Lung (tissue), 13 donors: ENCODE data around the gene CORO6. TPM values are rescaled to one million over a fixed set of nuclear protein-coding genes. Genes with fewer than 3 reads are reported as not detected.
A peak's percentile ranks its signal among the peaks of the same experiment; 100 is the strongest.

ENCODE experiments used
- ATAC-seq: fragments of 200-7000 bp; cut with Tn5 transposase; one replicate; pipeline ENCODE4 v1.9.1; 2020; ENCODE audit warnings: moderate number of reproducible peaks; ENCODE audit not compliant: insufficient read depth, low FRiP score
- DNase-seq, 3 donors: peaks; one replicate each; pipeline ENCODE4 v3.0.0-alpha.2; 2013 to 2017
- H3K27ac ChIP-seq, 2 donors: one replicate each; pipeline ENCODE4 v1.5.1; 2013; ENCODE audit warnings: mild to moderate bottlenecking in 2 of 2, moderate library complexity in 2 of 2, control low read depth in 1 of 2, inconsistent platforms in 1 of 2, low read depth in 1 of 2, low read length in 1 of 2
- H3K27me3 ChIP-seq, 3 donors: one replicate each; pipeline ENCODE4 v1.5.1; 2013; ENCODE audit warnings: low read length in 2 of 3; ENCODE audit not compliant: control insufficient read depth in 3 of 3, insufficient read depth in 3 of 3
- H3K36me3 ChIP-seq, 4 donors: one replicate each; pipeline ENCODE4 v1.5.1; 2013; ENCODE audit warnings: low read length in 4 of 4, mild to moderate bottlenecking in 1 of 4, moderate library complexity in 1 of 4; ENCODE audit not compliant: control insufficient read depth in 4 of 4, insufficient read depth in 4 of 4
- H3K4me1 ChIP-seq, 5 donors: one replicate each; pipeline ENCODE4 v1.5.1; 2013; ENCODE audit warnings: low read length in 5 of 5, mild to moderate bottlenecking in 2 of 5, moderate library complexity in 1 of 5; ENCODE audit not compliant: control insufficient read depth in 5 of 5, insufficient read depth in 5 of 5
- H3K4me3 ChIP-seq: one replicate; pipeline ENCODE4 v1.5.1; 2013; ENCODE audit warnings: mild to moderate bottlenecking, control low read depth, moderate library complexity
- H3K9ac ChIP-seq, 2 donors: one replicate each; pipeline ENCODE4 v1.5.1; 2013; ENCODE audit warnings: low read length in 2 of 2, control low read depth in 1 of 2; ENCODE audit not compliant: insufficient read depth in 1 of 2
- H3K9me3 ChIP-seq, 4 donors: one replicate each; pipeline ENCODE4 v1.5.1; 2013; ENCODE audit warnings: low read length in 3 of 4, mild to moderate bottlenecking in 1 of 4, moderate library complexity in 1 of 4; ENCODE audit not compliant: control insufficient read depth in 4 of 4, insufficient read depth in 3 of 4
- WGBS, 2 donors: extraction: QIAGEN DNeasy Blood & Tissue Kit; methylation state at CpG; one replicate each; pipeline ENCODE4 v1.1.7; 2013; 5-methylcytosine and 5-hydroxymethylcytosine counted together
- polyA plus RNA-seq, 2 donors: library from polyadenylated mRNA; stranded (reverse); fragments of 200-250 nt; gene quantifications; one replicate each; pipeline ENCODE4 v1.2.1, GENCODE V29; 2013
- small RNA-seq: library from RNA; depleted of rRNA; stranded (forward); fragments of <200 nt; gene quantifications from one replicate; pipeline ENCODE3, GENCODE V24; 2014; ENCODE audit warnings: low replicate concordance
- total RNA-seq, 2 donors: library from RNA; depleted of rRNA in 1 of 2; stranded (reverse); fragments of >200 nt in 1 of 2; gene quantifications; one replicate each; pipeline ENCODE4 v1.2.1, GENCODE V29; 2014 to 2021
- TF ChIP-seq, protein P1 (sequence below): IDR thresholded peaks from 2 replicates; pipeline ENCODE4 v1.5.1; 2012; ENCODE audit warnings: mild to moderate bottlenecking; ENCODE audit errors: control extremely low read depth, extremely low read depth
- donor health status: control.
- donor health status: control.
- donor health status: Bipolar disorder and iron deficiency.
- donor health status: healthy.
- donor health status: DM: yes; HTN: yes; CAD: no.

Gene CORO6
- total and polyA plus RNA-seq, 4 donors = 1.7 to 14.4 (median 5.9) TPM

DNA sequence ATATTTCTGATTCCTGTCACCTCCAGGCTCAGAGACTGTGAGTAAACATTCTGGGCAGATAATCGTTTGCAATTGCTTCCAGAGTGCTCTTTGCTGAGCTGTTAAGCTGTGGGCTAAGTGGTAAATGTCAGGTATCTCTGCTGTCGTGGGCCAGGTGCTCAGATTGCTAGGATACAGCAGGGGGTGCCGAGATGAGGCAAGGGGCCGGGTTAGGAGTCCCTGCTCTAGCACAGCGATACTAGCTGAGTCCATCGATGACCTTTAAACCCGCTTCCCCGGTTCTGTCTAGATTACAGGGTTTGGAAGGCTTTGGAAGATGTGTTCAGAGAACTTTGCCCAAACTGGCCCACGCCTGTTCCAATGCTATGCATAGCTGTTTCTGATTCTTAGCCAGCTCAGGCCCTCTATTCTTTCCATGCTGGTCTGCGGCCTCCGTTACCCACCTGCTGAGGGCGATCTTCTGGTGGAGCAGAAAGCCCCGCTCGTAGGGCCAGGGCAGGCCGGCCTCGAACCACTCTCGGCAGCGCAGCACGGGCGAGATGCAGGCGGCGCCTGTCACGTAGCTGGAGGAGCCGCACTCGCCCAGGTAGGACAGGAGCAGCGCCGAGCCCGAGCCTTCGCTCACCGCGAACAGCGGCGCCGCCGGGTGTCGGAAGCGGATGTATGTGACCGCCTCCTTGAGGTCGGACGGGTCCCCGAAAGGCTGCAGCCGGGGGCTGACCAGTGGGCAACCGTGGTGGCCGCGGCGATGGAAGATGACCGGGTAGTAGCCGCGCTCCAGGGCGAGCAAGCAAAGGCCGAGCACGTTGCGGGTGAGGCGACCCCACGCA is 56.9 kb downstream of the CORO6 start:
- H3K9ac ChIP-seq = no peak overlapping the region
- WGBS, 2 donors = 16 to 19% methylated on average over 55 of the region's 55 CpGs
- peak in 1 of 3 donors; percentile 31 for DNase-seq
- peaks cover 0 to 10% (median 6%) of the 10 kb centered on the region in 3 donors for H3K27me3 ChIP-seq
- H3K36me3 ChIP-seq = peaks cover 0 to 2% (median 0%) of the 10 kb centered on the region in 4 donors
- peak overlapping the region; percentile 61 for H3K4me3 ChIP-seq
- no peak for ATAC-seq
- peaks cover 0 to 43% (median 17%) of the 10 kb centered on the region in 5 donors for H3K4me1 ChIP-seq
- TF ChIP-seq, protein P1, sequence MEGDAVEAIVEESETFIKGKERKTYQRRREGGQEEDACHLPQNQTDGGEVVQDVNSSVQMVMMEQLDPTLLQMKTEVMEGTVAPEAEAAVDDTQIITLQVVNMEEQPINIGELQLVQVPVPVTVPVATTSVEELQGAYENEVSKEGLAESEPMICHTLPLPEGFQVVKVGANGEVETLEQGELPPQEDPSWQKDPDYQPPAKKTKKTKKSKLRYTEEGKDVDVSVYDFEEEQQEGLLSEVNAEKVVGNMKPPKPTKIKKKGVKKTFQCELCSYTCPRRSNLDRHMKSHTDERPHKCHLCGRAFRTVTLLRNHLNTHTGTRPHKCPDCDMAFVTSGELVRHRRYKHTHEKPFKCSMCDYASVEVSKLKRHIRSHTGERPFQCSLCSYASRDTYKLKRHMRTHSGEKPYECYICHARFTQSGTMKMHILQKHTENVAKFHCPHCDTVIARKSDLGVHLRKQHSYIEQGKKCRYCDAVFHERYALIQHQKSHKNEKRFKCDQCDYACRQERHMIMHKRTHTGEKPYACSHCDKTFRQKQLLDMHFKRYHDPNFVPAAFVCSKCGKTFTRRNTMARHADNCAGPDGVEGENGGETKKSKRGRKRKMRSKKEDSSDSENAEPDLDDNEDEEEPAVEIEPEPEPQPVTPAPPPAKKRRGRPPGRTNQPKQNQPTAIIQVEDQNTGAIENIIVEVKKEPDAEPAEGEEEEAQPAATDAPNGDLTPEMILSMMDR = no peak
- peak overlapping the region; percentile 64 to 77 for H3K27ac ChIP-seq
- no peaks in the 10 kb centered on the region for H3K9me3 ChIP-seq

Small RNAs within 50 kb of the gene (small RNA-seq; reads per million reads assigned to genes)
- gene RNU6-920P = not detected

Other genes with a start within 250 kb of the CORO6 start
- 10 to 100 TPM; 64.2 to 81.0 TPM for gene TAOK1, start 232.5 kb downstream of the CORO6 start, total RNA-seq
- gene TAOK1, start 232.5 kb downstream of the CORO6 start, polyA plus RNA-seq = 10 to 100 TPM in 1 of 2 donors, 1 to 10 TPM in 1; 8.8 to 10.5 TPM
- gene ABHD15, start 55.9 kb downstream of the CORO6 start, total RNA-seq = 10 to 100 TPM in 1 of 2 donors, 1 to 10 TPM in 1; 4.1 to 10.5 TPM
- gene ABHD15, start 55.9 kb downstream of the CORO6 start, polyA plus RNA-seq = 1 to 10 TPM; 4.0 to 6.3 TPM
- gene TP53I13, start 54.2 kb downstream of the CORO6 start, total RNA-seq = 10 to 100 TPM; 24.2 to 69.4 TPM
- 100 to 1,000 TPM in 1 of 2 donors, 10 to 100 TPM in 1; 53.4 to 126 TPM for gene TP53I13, start 54.2 kb downstream of the CORO6 start, polyA plus RNA-seq
- gene GIT1, start 33.3 kb downstream of the CORO6 start, total RNA-seq = 10 to 100 TPM; 44.0 to 49.9 TPM
- 10 to 100 TPM; 29.8 to 38.4 TPM for gene GIT1, start 33.3 kb downstream of the CORO6 start, polyA plus RNA-seq
- gene ANKRD13B, start 29.8 kb downstream of the CORO6 start, total RNA-seq = 1 to 10 TPM; 6.6 to 6.9 TPM
- gene ANKRD13B, start 29.8 kb downstream of the CORO6 start, polyA plus RNA-seq = 1 to 10 TPM; 2.7 to 3.2 TPM